OCI-LY1 (cell line): ENCODE results near the gene HOXA10.
A peak's percentile ranks its signal among the peaks of the same experiment; 100 is the strongest.

ENCODE experiments used
- H2AFZ ChIP-seq: fragments of 200-600 bp; sonication (generic), shearing (Covaris generic); 2 replicates; pipeline ENCODE4 v1.6.0; 2014; ENCODE audit warnings: antibody characterized with exemption, mild to moderate bottlenecking, low read length
- H3F3A ChIP-seq: fragments of 200-600 bp; sonication (generic), shearing (Covaris generic); 2 replicates; pipeline ENCODE4 v1.6.0; 2014; ENCODE audit warnings: mild to moderate bottlenecking, antibody characterized with exemption, low read length, moderate library complexity; ENCODE audit not compliant: insufficient read depth
- H3K27ac ChIP-seq: fragments of 200-600 bp; sonication (generic); 2 replicates; pipeline ENCODE4 v1.5.1; 2014; ENCODE audit warnings: low read length, mixed run types, mild to moderate bottlenecking, low read depth; ENCODE audit not compliant: poor library complexity, severe bottlenecking
- H3K27me3 ChIP-seq: fragments of 200-600 bp; sonication (generic); 2 replicates; pipeline ENCODE4 v1.6.0; 2014; ENCODE audit warnings: antibody characterized with exemption, mild to moderate bottlenecking, low read length, moderate library complexity; ENCODE audit not compliant: insufficient read depth
- H3K36me3 ChIP-seq: fragments of 200-600 bp; sonication (generic); 2 replicates; pipeline ENCODE4 v1.6.1; 2014; ENCODE audit warnings: mild to moderate bottlenecking, antibody characterized with exemption, low read length, moderate library complexity, mixed read lengths; ENCODE audit not compliant: insufficient read depth
- H3K4me1 ChIP-seq: fragments of 200-600 bp; sonication (generic); 2 replicates; pipeline ENCODE4 v1.5.1; 2014; ENCODE audit warnings: mild to moderate bottlenecking, low read length, moderate library complexity; ENCODE audit not compliant: insufficient read depth, severe bottlenecking
- H3K4me2 ChIP-seq: fragments of 200-600 bp; sonication (generic), shearing (Covaris generic); 2 replicates; pipeline ENCODE4 v1.6.1; 2014; ENCODE audit warnings: low read length
- H3K4me3 ChIP-seq: fragments of 200-600 bp; sonication (generic); 2 replicates; pipeline ENCODE4 v1.5.1; 2014; ENCODE audit warnings: low read length, low read depth, mild to moderate bottlenecking, mixed read lengths; ENCODE audit not compliant: poor library complexity, severe bottlenecking
- H3K79me2 ChIP-seq: fragments of 200-600 bp; shearing (Covaris generic); 2 replicates; pipeline ENCODE4 v1.6.1; 2016; ENCODE audit warnings: mixed run types, low read length, mixed read lengths; ENCODE audit not compliant: insufficient read depth
- H3K9ac ChIP-seq: fragments of 200-600 bp; sonication (generic), shearing (Covaris generic); 2 replicates; pipeline ENCODE4 v1.6.1; 2014; ENCODE audit warnings: mild to moderate bottlenecking, low read length, mixed read lengths
- H3K9me2 ChIP-seq: fragments of 200-600 bp; sonication (generic), shearing (Covaris generic); 2 replicates; pipeline ENCODE4 v1.6.1; 2014; ENCODE audit warnings: low read depth, mild to moderate bottlenecking, low read length, mixed read lengths
- H3K9me3 ChIP-seq: fragments of 200-600 bp; shearing (Covaris generic); 2 replicates; pipeline ENCODE4 v1.6.1; 2014; ENCODE audit warnings: low read length, mixed read lengths
- H4K20me1 ChIP-seq: fragments of 200-600 bp; sonication (generic), shearing (Covaris generic); 2 replicates; pipeline ENCODE4 v1.6.0; 2016; ENCODE audit warnings: mild to moderate bottlenecking, low read length; ENCODE audit not compliant: insufficient read depth
- EZH2 ChIP-seq: fragments of 200-600 bp; sonication (generic), shearing (Covaris generic); IDR thresholded peaks from 2 replicates; pipeline ENCODE4 v1.8.0; 2017; ENCODE audit warnings: borderline replicate concordance, mixed run types, mild to moderate bottlenecking, antibody characterized with exemption, low read length, moderate library complexity, mixed read lengths
- TF ChIP-seq, protein P1 (sequence below): fragments of 200-600 bp; sonication (generic), shearing (Covaris generic); IDR thresholded peaks from 2 replicates; pipeline ENCODE4 v1.5.1; 2017; ENCODE audit warnings: mild to moderate bottlenecking, antibody characterized with exemption, low read length, moderate library complexity, mixed read lengths

Gene HOXA10

DNA sequence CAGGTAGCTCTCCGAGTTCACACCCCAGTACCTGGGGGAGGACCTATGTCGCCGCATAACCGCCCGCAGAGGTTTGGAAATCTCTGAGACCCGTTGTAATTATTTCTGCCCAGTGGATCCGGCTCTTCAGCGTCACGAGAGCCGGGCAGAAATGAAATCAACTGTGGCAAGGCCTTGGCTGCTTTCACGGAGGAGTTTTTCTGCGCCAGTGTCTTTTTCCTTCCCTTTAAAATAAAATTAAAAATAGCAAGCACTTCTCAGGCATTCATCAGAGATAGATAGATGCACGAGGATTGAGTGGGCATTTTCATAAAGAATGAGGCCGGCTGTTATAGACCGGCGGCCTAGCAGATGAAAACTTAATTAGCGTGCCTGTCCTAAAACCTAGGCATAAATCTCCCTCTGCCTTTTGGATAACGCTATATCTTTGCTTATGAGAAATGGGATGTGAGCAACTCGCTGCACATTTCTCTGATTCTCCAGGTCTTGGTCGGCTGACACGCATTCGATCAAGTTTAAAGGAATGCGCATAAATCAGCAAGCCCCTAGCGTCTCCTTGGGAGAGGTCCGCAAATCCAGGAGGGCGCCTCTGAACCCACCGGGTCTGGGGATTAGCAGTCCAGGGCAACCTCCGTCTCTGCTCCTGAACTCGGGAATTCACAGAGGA is 19.3 kb upstream of the HOXA10 start:
- no peak overlapping the region for H3K27ac ChIP-seq
- peak overlapping the region; percentile 47 for H3K4me2 ChIP-seq
- H3K27me3 ChIP-seq = peaks cover under 1% of the 10 kb centered on the region
- no peaks in the 10 kb centered on the region for H3K9me3 ChIP-seq
- H2AFZ ChIP-seq = no peak overlapping the region
- H4K20me1 ChIP-seq = no peaks in the 10 kb centered on the region
- no peaks in the 10 kb centered on the region for H3K36me3 ChIP-seq
- H3K9me2 ChIP-seq = no peaks in the 10 kb centered on the region
- no peak overlapping the region for H3K9ac ChIP-seq
- TF ChIP-seq, protein P1, sequence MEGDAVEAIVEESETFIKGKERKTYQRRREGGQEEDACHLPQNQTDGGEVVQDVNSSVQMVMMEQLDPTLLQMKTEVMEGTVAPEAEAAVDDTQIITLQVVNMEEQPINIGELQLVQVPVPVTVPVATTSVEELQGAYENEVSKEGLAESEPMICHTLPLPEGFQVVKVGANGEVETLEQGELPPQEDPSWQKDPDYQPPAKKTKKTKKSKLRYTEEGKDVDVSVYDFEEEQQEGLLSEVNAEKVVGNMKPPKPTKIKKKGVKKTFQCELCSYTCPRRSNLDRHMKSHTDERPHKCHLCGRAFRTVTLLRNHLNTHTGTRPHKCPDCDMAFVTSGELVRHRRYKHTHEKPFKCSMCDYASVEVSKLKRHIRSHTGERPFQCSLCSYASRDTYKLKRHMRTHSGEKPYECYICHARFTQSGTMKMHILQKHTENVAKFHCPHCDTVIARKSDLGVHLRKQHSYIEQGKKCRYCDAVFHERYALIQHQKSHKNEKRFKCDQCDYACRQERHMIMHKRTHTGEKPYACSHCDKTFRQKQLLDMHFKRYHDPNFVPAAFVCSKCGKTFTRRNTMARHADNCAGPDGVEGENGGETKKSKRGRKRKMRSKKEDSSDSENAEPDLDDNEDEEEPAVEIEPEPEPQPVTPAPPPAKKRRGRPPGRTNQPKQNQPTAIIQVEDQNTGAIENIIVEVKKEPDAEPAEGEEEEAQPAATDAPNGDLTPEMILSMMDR = no peak
- no peak for TF ChIP-seq EZH2
- peak overlapping the region; percentile 42 for H3K4me3 ChIP-seq
- H3F3A ChIP-seq = no peaks in the 10 kb centered on the region
- no peaks in the 10 kb centered on the region for H3K79me2 ChIP-seq
- peaks cover 12% of the 10 kb centered on the region for H3K4me1 ChIP-seq

DNA sequence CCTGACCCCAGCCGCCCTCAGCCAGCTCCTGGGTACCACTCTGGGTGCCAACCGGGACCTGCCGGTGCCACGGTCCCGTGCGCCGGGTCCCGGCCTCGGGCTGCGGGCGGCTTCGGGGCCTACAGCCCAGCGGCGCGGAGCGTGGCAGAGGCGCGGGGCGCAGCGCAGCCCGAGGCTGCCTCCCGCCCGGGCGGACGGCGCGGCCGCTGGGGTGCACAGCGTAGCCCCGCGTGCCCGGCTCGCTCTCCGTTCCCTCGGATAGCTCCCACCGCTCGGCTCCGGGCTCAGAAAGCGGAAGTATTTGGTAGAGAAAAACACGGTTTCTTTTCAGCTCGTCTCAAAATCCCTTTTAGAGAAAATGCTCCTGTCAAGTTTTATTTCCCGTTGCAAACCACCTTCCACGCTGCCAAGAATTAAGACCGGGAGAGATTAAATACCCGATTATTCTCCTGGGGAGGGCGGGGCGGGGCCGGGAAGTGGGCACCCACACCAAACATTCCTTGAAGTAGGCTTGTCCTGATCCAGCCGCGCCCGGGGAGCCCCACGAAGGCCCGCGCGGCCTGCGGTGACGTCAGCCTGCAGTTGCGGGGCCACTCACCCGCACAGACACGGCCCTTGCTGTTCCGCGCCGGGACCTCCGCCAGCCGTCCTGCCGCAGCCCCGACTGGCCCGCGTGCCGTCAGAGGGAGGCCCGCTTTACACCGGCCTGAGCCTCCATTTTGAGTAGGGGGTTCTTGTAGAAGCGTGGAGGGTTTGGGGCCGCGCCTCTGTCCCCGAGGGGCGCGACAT is 18.6 kb upstream of the HOXA10 start:
- no peak overlapping the region for H3K27ac ChIP-seq
- no peak for TF ChIP-seq EZH2
- peaks cover 10% of the 10 kb centered on the region for H3K4me1 ChIP-seq
- H3F3A ChIP-seq = no peaks in the 10 kb centered on the region
- H3K4me2 ChIP-seq = peak overlapping the region; percentile 47
- peaks cover 4% of the 10 kb centered on the region; the same call in 1 of the 2 replicates for H3K27me3 ChIP-seq
- no peaks in the 10 kb centered on the region for H4K20me1 ChIP-seq
- no peaks in the 10 kb centered on the region for H3K9me2 ChIP-seq
- peak overlapping the region; percentile 42 for H3K4me3 ChIP-seq
- H2AFZ ChIP-seq = no peak overlapping the region
- no peaks in the 10 kb centered on the region for H3K79me2 ChIP-seq
- H3K36me3 ChIP-seq = no peaks in the 10 kb centered on the region
- no peaks in the 10 kb centered on the region for H3K9me3 ChIP-seq
- H3K9ac ChIP-seq = no peak overlapping the region

- Histone ChIP-seq H3K4me3 (no peak overlapping the region), H3K4me2 (peak overlapping the region; percentile 47)
These were observed 17.9 kb upstream of the HOXA10 start for GRCh38 chr7:27191833-27192545.

More at GRCh38 chr7:27191833-27192545, 17.9 kb upstream of the HOXA10 start:
- H3K9ac ChIP-seq = no peak overlapping the region
- no peaks in the 10 kb centered on the region for H4K20me1 ChIP-seq
- TF ChIP-seq, protein P1 = no peak
- TF ChIP-seq EZH2 = no peak
- H3K4me1 ChIP-seq = peaks cover 10% of the 10 kb centered on the region
- no peak overlapping the region for H3K27ac ChIP-seq
- no peak overlapping the region for H2AFZ ChIP-seq
- no peaks in the 10 kb centered on the region for H3K9me3 ChIP-seq
- H3F3A ChIP-seq = no peaks in the 10 kb centered on the region
- H3K27me3 ChIP-seq = peaks cover 4% of the 10 kb centered on the region; the same call in 1 of the 2 replicates
- no peaks in the 10 kb centered on the region for H3K9me2 ChIP-seq
- H3K36me3 ChIP-seq = no peaks in the 10 kb centered on the region
- no peaks in the 10 kb centered on the region for H3K79me2 ChIP-seq
